DLD1 (cell line): ENCODE results near the gene OR2C1.

Experiments
- in situ Hi-C: cut with HindIII; loops from 2 replicates; pipeline ENCODE4 v1.10.0; 2017; ENCODE audit warnings: low sequenced_read_pairs

OR2C1 gene

DNA sequence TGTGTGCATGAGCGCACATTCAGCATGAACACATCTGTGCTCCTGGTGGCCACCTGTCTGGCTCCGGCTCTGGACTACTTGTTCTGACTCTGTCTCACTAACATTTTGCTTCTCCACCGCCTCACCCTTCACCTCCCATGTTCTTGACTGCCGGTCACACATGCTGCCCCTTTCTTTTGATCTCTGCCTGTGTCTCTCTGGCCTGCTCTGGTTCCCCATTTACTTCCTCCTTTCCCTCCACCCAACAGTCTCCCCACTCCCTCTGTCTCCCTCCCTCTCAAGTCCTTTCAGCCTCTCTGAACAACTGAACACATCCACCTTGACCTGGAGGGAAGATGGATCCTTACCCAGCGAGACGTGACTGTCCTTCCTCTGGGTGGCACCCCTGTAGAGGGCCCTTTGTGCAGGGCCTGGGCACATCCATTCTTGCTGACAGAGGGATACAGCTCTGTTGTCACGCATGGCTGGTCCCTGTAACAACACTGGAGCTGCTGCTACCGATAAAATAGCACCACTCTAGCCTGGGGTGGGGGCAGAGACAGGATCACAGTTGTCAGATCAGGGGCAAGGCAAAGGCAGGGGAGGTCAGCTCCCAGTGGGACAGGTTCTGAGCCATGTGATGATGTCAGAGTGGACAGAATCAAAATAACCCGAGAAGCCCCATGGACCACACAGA is 34.1 kb downstream of the OR2C1 start:
- in situ Hi-C loops: no loop called here

GRCh38 chr16:3400446-3400778 is 44.7 kb downstream of the OR2C1 start:
- in situ Hi-C loops: no loop called here

DNA sequence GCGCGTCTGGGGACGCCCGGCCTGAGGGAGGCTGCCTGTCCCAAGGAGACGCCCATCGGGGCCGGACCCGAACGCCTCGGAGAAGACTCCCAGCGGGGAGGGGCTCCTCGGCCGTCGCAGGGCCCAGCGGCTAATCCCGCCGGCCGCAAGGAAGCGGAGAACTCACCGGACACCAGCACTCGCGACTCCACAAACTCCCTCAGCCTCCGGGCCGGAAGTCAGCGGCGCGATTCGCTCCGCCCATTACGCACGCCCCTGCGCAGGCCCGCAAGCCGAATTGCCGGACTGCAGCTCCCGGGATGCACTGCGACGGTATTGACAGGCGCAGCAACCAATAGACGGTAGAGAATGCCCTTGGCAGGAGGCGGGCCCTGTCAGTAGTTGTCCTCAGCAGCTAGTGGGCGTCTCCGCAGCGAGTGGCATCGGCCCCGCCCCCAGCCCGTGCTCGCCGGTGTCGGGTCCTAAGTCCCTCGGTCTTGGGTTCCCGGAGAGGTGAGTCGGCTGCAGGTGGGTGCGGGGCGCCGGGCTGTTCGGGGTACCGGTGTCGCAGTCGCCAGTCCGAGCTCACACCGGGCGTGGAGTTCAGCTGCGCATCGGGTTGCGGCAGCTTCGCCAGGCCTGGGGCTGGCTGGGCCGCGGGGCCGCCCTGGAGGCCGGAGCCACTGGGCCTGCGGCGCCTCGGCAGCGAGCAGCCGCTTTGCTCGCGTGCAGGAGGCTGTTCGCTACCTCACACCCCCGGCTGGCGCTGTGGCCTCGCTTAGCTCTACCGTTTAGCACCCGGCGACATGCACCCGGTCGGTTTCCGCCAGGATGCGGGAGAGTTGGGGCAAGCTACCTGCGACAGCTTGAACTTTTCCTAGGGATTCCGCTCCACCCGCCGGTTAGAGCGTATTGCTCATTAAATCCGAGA is 45.3 kb downstream of the OR2C1 start, which contains the start of the genes ZNF174 and ZSCAN32:
TSS of gene ZNF174 (plus strand) at position 437 of the 910 bp plus-strand sequence. CDS start 790 bp downstream, outside the sequence.
TSS of gene ZSCAN32 (minus strand) at position 226 of the 910 bp plus-strand sequence. CDS start 3,447 bp downstream, outside the sequence.
- in situ Hi-C loops: no loop called here

DNA sequence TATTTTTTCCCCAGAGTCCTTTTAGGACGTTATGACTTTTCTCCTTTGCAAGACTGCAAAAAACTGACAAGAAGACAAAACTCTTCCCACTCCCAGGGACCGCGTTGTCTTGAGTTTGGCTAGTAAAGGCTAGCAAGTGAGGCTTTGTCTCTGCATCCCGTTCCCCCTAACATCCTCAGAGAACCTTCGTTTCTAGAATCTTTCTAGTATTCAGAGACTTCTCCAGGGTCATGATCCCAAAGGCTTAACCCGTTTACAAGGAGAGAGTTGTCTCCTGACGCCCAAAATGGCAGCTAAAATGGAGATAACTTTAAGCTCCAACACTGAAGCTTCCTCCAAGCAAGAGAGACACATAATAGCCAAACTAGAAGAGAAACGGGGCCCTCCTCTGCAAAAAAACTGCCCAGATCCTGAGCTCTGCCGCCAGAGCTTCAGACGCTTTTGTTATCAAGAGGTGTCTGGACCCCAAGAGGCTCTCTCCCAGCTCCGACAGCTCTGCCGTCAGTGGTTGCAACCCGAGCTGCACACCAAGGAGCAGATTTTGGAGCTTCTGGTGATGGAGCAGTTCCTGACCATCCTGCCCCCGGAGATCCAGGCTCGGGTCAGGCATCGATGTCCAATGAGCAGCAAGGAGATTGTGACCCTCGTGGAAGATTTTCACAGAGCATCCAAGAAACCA is 46.2 kb downstream of the OR2C1 start:
- in situ Hi-C loops: no loop called here
